ENCODE data around the gene KIF16B.

KIF16B gene

DNA sequence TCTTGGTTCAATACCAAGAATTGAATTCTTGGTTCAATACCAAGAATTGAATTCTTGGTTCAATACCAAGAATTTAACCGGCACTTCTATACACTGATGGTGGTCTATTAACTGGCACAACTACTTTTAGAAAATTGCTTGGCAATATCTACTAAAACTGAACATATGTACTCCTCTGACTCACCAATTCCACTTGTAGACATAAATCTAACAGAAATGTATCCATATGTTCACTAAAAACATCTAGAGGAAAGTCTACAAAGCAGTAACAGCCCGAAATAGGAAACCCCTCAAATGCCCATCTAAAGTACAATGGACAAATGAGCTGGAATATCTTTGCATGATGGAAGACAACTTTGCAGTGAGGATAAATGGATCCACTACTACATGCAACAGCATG lies 71.9 kb downstream of the KIF16B start:
- no peak for DNase-seq (ENCODE audit: extremely low read depth, low read depth)
- TF ChIP-seq, protein P1, sequence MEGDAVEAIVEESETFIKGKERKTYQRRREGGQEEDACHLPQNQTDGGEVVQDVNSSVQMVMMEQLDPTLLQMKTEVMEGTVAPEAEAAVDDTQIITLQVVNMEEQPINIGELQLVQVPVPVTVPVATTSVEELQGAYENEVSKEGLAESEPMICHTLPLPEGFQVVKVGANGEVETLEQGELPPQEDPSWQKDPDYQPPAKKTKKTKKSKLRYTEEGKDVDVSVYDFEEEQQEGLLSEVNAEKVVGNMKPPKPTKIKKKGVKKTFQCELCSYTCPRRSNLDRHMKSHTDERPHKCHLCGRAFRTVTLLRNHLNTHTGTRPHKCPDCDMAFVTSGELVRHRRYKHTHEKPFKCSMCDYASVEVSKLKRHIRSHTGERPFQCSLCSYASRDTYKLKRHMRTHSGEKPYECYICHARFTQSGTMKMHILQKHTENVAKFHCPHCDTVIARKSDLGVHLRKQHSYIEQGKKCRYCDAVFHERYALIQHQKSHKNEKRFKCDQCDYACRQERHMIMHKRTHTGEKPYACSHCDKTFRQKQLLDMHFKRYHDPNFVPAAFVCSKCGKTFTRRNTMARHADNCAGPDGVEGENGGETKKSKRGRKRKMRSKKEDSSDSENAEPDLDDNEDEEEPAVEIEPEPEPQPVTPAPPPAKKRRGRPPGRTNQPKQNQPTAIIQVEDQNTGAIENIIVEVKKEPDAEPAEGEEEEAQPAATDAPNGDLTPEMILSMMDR (IDR thresholded peaks at IDR 0.05; ENCODE audit: low read depth, low read length) = no peak

DNA sequence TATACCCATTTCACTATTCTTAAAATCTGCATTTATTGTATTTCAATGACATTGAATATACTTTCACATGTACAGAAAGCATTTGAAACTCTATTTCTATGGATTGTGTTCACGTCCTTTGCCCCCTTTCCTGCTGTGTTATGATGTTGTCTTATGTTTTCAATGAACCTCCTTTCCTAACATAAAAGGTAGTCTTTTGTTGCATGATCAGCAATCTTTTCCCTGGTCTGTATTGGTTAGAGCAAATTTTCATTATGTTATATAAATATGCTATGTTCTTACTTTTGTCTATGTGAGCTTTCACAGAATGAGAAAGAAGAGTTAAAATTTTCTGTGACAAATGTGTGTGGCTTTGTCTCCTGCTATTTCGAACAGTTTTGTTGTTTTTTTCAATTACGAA lies 73.1 kb downstream of the KIF16B start:
- TF ChIP-seq, protein P1 (IDR thresholded peaks at IDR 0.05; ENCODE audit: low read depth, low read length) = no peak
- no peak for DNase-seq (ENCODE audit: extremely low read depth, low read depth)

DNA sequence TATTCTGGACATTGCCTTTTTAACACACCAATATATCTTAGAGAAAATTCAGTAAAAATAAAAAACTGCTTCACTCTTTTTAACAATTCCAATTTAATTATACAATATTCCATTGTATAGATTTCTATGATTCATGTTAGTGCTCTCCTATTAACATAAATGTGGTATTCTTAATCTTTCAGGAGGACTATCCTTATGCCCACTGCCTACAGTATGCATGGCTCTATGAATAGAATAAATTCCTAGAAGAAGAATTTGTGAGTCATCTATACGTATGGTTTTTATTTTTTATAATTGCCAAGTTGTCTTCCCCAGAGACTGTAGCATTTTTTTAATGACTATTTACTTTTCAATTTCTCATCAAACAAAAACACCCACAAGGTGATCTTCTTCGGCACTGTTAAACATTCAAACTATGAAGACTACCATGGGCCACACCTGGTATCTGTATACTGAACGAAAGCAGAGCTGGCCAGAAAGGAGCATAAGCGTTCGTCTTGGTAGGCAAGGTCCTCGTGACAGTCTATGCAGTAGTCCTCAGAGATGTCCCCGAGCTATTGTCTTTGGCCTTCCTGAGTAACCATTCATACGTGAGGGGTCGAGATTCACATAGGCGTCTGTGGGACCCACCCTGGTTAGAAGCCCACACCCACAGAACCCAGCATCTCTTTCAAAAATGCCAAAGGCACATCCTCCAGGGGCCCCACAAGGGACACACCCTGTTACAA lies 74.6 kb downstream of the KIF16B start:
- TF ChIP-seq, protein P1 (IDR thresholded peaks at IDR 0.05; ENCODE audit: low read depth, low read length) = no peak

DNA sequence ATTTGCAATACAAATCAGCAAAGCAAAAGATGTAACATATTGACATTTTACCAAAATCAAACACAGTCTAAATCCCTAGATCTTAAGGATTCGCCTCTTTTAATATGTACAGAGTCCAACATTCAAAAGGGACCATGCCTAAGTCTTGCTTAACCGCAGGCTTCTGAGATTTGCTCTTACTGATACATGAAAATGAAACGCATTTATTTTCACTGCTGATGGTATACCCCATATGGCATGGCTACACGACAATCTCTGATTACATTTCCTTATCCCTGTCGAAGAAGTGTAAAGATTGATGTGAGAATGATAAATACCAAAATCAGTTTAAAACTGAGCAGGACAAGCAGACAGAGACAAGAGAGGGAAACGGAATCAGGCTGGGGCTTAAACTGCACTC lies 75.4 kb downstream of the KIF16B start:
- no peak for DNase-seq (ENCODE audit: extremely low read depth, low read depth)
- TF ChIP-seq, protein P1 (IDR thresholded peaks at IDR 0.05; ENCODE audit: low read depth, low read length) = no peak

More for the DNA sequence above, 74.6 kb downstream of the KIF16B start:
- no peak for DNase-seq (ENCODE audit: extremely low read depth, low read depth)

DNA sequence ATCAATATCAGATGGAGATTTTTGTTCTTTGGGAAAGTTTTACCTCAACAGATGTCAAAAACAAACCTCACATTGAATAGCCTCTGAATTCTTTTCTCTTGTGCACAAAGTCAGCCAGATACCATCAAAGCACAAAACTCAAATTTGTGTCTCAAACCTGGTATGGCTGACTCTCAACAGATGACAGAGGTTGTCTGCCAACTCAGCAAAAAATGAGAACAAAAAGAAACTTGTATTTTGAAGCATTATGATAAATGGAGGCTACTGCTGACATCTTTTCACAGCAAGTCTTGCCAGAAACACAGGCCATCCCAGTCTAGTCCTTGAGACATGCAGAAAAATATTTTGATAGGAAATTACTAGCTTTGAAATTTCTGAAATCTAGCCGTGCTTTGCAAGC lies 79.8 kb downstream of the KIF16B start:
- TF ChIP-seq, protein P1 (IDR thresholded peaks at IDR 0.05; ENCODE audit: low read depth, low read length) = no peak

DNA sequence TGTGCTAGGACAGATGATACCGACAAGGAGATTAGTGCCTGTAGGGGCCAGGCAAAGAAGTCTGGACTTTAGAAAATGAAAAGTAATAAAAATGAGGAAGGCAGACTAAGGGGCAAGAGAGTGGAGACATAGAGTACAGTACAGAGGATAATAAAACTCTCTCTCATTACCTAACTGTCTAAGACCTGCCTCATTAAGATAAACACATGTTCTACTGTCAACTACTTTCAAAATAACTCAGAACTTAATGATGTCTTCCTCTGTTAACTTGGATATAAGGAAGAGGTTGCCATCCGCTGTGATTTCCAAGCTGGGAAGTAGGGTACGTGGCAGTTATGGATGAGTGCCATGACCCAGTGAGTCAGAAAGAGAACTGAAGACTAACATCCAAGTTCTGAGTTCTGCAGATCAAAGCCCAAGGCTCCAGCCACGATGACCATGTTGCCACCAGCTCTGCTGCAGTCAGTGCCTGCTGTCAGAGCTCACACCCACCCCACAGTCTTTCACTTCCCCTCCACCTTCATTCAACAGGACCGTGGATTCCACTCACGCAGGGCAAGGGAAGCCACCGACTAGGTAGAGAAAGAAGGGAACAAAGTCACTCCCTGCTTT lies 81.8 kb downstream of the KIF16B start:
- no peak for DNase-seq (ENCODE audit: extremely low read depth, low read depth)
- TF ChIP-seq, protein P1 (IDR thresholded peaks at IDR 0.05; ENCODE audit: low read depth, low read length) = no peak

More for the DNA sequence above, 79.8 kb downstream of the KIF16B start:
- no peak for DNase-seq (ENCODE audit: extremely low read depth, low read depth)

DNA sequence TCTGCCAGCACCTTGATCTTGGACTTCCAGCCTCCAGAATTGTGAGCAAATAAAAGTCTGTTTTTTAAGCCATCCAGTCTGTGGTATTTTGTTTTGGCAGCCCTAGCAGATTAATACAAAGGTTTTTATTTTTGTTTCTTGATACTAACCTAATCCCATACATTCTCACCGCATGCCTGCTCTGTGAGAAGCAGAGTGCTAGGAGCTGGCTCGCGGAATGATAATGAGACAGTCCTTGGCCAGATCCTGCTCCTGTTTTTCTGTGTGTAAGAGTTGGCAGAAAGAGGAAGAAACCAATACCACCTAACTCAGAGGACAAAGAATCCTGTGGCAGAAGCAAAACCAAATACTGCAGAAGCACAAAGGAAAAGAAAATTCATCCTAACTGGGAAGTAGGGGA lies 82.6 kb downstream of the KIF16B start:
- no peak for DNase-seq (ENCODE audit: extremely low read depth, low read depth)
- TF ChIP-seq, protein P1 (IDR thresholded peaks at IDR 0.05; ENCODE audit: low read depth, low read length) = no peak

Data from AG09319 (cell line).